ENCODE data around the gene CTBS. TPM values are rescaled to one million over a fixed set of nuclear protein-coding genes. Genes with fewer than 3 reads are reported as not detected.

CTBS gene
- total RNA-seq, 1 experiment from 2014 or later = 10.1 TPM

GRCh38 chr1:84611091-84611490 is 36.9 kb upstream of the CTBS start:
- Mint-ChIP-seq H3K4me3 (no peak overlapping the region), H3K27ac (no peak overlapping the region), H3K27me3 (ENCODE audit: low read depth) (peaks cover 3% of the 10 kb centered on the region; the same call in 1 of the 2 replicates), H3K9me3 (peaks cover 48% of the 10 kb centered on the region), H3K4me1 (peaks cover 7% of the 10 kb centered on the region), H3K36me3 (peaks cover 37% of the 10 kb centered on the region)
- ATAC-seq (no peak), DNase-seq (ENCODE audit: low spot score) (no peak)
- TF ChIP-seq RORB (CRISPR knock-in tag; IDR thresholded peaks at IDR 0.05) (no peak), NR1H2 (CRISPR knock-in tag; IDR thresholded peaks at IDR 0.05) (no peak), HMGXB4 (CRISPR knock-in tag; IDR thresholded peaks at IDR 0.05) (no peak), GRHL2 (CRISPR knock-in tag; IDR thresholded peaks at IDR 0.05; ENCODE audit: insufficient replicate concordance, severe bottlenecking) (no peak), IRF2 (CRISPR knock-in tag; IDR thresholded peaks at IDR 0.05; ENCODE audit: borderline replicate concordance, low read depth) (no peak), KAT7 (CRISPR knock-in tag; IDR thresholded peaks at IDR 0.05; ENCODE audit: borderline replicate concordance) (no peak), TEAD4 (CRISPR knock-in tag; IDR thresholded peaks at IDR 0.05) (no peak), HMGA2 (CRISPR knock-in tag; IDR thresholded peaks at IDR 0.05) (no peak), CREM (CRISPR knock-in tag; IDR thresholded peaks at IDR 0.05) (no peak), ZNF263 (CRISPR knock-in tag; IDR thresholded peaks at IDR 0.05; ENCODE audit: low read depth) (no peak), USF1 (CRISPR knock-in tag; IDR thresholded peaks at IDR 0.05) (no peak)
- CTCF ChIA-PET = no interaction called here
- POLR2A ChIA-PET = no interaction called here

- peaks cover 13% of the 10 kb centered on the region for H3K27me3 Mint-ChIP-seq (ENCODE audit: low read depth)
- peaks cover 39% of the 10 kb centered on the region for H3K9me3 Mint-ChIP-seq
- ChIA-PET POLR2A (no interaction called here), CTCF (interaction anchor here (1.1 to 1.3 kb wide), 3 partner anchors 13 to 168 kb away, joined by 3 to 4 read pairs (median 4); no protein-coding TSS in a partner anchor)
- no peak overlapping the region for H3K27ac Mint-ChIP-seq
- no peak for ATAC-seq
- H3K4me3 Mint-ChIP-seq = no peak overlapping the region
- H3K4me1 Mint-ChIP-seq = peaks cover 13% of the 10 kb centered on the region
- no peak for DNase-seq (ENCODE audit: low spot score)
- TF ChIP-seq SMAD4 (CRISPR knock-in tag; IDR thresholded peaks at IDR 0.05) (no peak), ELF4 (CRISPR knock-in tag; IDR thresholded peaks at IDR 0.05; ENCODE audit: low read depth) (no peak), CREB1 (CRISPR knock-in tag; IDR thresholded peaks at IDR 0.05) (no peak), ZNF396 (CRISPR knock-in tag; IDR thresholded peaks at IDR 0.05; ENCODE audit: borderline replicate concordance) (no peak), NFYB (CRISPR knock-in tag; conservative IDR thresholded peaks at IDR 0.05; ENCODE audit: low read depth) (no peak), SMAD3 (CRISPR knock-in tag; IDR thresholded peaks at IDR 0.05; ENCODE audit: borderline replicate concordance) (no peak), RORB (CRISPR knock-in tag; IDR thresholded peaks at IDR 0.05) (no peak), JUN (CRISPR knock-in tag; IDR thresholded peaks at IDR 0.05) (no peak), ZNF671 (CRISPR knock-in tag; IDR thresholded peaks at IDR 0.05) (no peak), ZBTB21 (CRISPR knock-in tag; IDR thresholded peaks at IDR 0.05; ENCODE audit: borderline replicate concordance) (no peak), PRDM15 (CRISPR knock-in tag; IDR thresholded peaks at IDR 0.05) (no peak), NFE2L1 (CRISPR knock-in tag; IDR thresholded peaks at IDR 0.05) (no peak), E2F1 (CRISPR knock-in tag; IDR thresholded peaks at IDR 0.05) (no peak), SOX15 (CRISPR knock-in tag; IDR thresholded peaks at IDR 0.05) (no peak)
- peaks cover 31% of the 10 kb centered on the region for H3K36me3 Mint-ChIP-seq
Measured at GRCh38 chr1:84606977-84607376, 32.7 kb upstream of the CTBS start.

Measured in WTC11 (cell line).